Activated CD4-positive, alpha-beta T cell treated with anti-CD3 and anti-CD28 coated beads, Interleukin-2, amount 50 U/mL, for 48 hours (primary cell): Measurements from ENCODE around the gene GJA8.
"Not testable (repeated sequence)": the region's sequence is repeated elsewhere in the genome, so short reads cannot be mapped to it uniquely, and the experiment has no call there.

ENCODE experiments used
- DNase-seq, 2 experiments: peaks; one replicate each; pipeline ENCODE4 v3.0.0-alpha.2; 2020

Gene GJA8

GRCh38 chr1:147902253-147902845 is at the start of gene GJA8:
Gene GJA8, plus strand, starts transcription at chr1:147902795. Its CDS starts 5,161 bp downstream, at chr1:147907956.
- no peak for DNase-seq

DNA sequence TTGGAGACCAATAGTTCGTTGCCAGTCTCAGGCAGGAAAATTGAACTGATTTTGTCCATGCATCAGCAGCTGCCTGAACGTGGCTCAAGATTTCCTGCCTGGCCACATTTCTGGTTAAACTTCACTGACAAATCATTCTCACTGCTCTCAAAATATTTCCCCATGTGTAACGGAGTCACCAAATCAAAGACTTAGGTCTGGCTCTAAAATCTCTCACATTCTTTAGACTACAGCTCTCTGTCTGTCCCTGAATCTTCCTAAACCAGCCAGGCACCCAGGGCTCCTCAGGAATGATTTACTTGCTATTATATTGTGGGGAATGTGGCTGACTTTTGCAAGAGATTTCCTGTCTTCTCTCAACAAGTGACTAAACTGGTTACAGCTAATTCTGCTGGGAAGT is 49.2 kb upstream of the GJA8 start:
- DNase-seq: no peak

- not testable (repeated sequence) for DNase-seq
These were observed 47.6 kb upstream of the GJA8 start for GRCh38 chr1:147854989-147855388.

GRCh38 chr1:147855996-147856395 is 46.6 kb upstream of the GJA8 start:
- DNase-seq: not testable (repeated sequence)

DNA sequence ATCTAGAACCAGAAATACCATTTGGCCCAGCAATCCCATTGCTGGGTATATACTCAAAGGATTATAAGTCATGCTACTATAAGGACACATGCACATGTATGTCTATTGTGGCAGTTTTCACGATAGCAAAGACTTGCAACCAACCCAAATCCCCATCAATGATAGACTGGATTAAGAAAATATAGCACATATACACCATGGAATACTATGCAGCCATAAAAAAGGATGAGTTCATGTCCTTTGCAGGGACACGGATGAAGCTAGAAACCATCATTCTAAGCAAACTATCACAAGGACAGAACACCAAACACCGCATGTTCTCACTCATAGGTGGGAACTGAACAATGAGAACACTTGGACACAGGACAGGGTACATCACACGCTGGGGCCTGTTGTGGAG is 35.4 kb upstream of the GJA8 start:
- not testable (repeated sequence) for DNase-seq

DNA sequence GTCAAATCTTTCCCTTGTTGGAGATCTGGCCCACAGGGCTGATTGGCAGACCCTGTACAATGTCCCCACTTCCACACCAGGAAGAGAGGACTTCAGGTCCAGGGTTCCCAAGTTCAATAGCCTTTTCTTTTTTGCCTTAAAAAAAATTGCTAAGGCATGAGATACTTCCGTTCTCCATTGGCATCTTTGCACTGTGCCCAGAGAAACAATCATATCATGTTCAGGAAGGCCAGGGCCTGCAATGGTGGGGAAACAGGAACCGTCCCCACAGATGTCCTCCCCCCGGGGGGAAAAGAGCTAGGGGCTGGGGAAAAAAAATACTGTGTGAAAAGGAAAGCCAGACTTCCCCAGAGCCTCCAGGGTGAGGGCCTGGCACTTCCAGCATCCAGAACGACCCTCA is 24.6 kb upstream of the GJA8 start:
- DNase-seq: no peak

GRCh38 chr1:147879911-147880310 is 22.7 kb upstream of the GJA8 start:
- DNase-seq: no peak

DNA sequence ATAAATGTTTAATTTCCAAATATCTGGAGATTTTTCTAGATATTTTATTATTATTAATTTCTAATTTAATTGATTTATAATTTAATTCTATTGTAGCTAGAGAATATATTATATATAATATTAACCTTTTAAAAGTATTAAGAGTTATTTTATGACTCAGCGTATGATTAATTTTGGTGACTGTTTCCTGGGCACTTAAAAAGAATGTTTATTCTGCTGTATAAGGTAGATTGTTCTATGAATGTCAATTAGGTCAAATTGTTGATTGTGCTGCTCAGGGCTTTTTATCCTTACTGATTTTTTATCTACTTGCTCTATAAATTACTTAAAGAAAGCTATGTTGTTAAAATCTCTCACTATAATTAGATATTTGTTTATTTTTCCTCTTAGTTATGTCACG is 20.1 kb upstream of the GJA8 start:
- no peak for DNase-seq

GRCh38 chr1:147890177-147890790 is 12.3 kb upstream of the GJA8 start:
- DNase-seq: peak; percentile 73 to 80

DNA sequence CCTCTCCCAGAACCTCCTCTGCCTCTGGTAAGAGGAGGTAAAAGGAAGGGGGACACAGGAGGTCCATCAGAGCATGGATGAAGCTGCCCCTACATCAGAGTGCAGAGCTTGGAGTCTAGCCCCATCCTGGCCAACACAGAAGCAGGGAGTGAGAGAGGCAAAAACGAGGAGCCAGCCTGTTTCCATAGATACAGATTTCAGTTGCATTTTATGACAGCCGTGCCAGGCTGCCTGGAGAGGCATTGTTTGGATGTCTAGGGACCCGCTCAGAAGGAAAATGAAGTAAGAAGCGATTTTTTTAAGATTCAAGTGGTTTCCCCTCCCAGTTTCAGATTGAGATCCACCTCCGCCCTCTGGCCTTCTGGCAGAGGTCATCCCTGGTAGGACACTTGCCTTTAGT is 11.5 kb upstream of the GJA8 start:
- DNase-seq: no peak

DNA sequence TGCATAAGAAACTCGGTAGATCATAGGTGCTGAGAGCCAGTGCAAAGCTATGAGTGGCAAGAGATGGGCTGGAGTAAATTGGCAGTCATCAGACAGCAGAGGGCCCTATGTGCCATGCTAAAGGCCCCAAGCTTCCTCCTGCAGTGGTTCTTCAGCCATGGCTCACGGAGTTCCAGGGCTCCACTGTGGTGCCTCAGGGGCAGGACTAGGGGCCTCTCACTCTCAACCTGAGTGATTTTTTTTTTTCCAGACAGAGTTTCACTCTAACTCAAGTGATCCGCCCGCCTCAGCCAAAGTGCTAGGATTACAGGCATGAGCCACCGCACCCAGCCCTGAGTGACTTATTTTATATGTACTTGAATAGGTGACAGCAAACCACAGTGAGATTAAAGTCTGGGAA is 10.4 kb upstream of the GJA8 start:
- peak in 1 of 2 experiments; percentile 10 for DNase-seq

GRCh38 chr1:147892731-147893214 is 9.8 kb upstream of the GJA8 start:
- peak; percentile 12 to 33 for DNase-seq

- no peak for DNase-seq
These were observed 7.5 kb upstream of the GJA8 start for GRCh38 chr1:147895123-147895522.

DNA sequence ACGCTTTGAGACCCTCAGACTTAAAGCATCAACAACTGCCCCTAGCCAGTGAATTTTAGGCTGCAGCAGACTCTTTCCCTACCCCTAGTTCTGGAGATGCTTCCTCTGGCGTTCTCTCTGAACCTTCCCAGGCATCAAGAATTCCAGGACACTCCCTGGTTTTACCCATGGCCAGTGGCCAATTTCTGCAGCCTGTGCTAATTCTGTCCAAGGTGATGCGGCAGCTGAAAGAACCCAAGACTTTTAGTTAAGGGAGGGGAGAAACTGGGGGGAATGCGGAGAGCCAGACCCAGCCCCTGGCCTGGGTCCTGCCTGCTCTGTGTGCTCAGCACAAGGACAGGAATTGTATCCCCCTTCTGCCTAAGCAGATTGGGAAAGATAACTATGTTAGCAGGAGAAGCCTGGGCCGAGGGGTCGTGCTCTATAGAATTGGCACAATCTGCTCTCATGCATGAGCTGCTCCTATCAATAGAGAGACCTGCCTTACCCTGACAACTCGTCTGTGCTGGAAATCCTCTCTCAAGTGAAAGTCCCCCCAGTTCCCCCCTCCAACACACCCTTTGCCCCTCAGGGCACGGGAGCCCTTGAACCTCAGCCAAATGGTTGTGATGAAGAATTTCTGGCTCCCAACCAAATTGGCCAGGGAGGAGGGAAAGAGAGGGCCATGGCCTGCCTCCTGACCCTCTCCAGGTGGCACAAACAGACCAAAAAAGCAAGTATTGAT is 5.4 kb upstream of the GJA8 start:
- DNase-seq: no peak

- no peak for DNase-seq
These were observed 4.8 kb upstream of the GJA8 start for GRCh38 chr1:147897789-147898188.

DNA sequence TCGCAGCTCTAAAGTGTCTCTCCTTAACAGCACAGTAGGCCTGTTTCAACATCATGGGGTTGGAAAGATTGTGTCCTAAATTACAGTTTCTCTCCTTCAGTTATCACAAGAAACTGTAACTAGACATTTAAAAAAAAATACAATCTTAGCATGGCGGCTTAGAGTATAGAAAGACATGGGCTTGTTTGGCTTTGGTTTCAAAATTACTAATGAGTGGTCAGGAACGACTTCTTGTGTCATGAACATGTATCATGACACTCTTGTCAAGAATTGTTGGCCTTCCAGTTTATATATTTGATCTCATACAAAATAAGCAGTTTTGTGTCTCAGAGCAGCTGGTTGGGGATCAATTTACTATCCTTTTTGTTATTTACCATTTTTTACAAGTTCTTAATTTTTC is 2.1 kb downstream of the GJA8 start:
- no peak for DNase-seq

DNA sequence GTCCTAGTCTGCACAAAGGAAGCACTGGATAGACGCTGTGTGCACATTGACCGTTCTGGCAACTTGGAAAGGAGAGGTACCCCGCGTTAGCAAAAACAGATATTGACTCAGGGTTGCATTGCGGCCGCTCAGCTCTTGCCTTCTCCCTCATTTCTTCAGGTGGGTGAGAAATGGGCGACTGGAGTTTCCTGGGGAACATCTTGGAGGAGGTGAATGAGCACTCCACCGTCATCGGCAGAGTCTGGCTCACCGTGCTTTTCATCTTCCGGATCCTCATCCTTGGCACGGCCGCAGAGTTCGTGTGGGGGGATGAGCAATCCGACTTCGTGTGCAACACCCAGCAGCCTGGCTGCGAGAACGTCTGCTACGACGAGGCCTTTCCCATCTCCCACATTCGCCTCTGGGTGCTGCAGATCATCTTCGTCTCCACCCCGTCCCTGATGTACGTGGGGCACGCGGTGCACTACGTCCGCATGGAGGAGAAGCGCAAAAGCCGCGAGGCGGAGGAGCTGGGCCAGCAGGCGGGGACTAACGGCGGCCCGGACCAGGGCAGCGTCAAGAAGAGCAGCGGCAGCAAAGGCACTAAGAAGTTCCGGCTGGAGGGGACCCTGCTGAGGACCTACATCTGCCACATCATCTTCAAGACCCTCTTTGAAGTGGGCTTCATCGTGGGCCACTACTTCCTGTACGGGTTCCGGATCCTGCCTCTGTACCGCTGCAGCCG is 5.4 kb downstream of the GJA8 start:
- no peak for DNase-seq

- no peak for DNase-seq
These were observed 10.0 kb downstream of the GJA8 start for GRCh38 chr1:147912553-147912952.

DNA sequence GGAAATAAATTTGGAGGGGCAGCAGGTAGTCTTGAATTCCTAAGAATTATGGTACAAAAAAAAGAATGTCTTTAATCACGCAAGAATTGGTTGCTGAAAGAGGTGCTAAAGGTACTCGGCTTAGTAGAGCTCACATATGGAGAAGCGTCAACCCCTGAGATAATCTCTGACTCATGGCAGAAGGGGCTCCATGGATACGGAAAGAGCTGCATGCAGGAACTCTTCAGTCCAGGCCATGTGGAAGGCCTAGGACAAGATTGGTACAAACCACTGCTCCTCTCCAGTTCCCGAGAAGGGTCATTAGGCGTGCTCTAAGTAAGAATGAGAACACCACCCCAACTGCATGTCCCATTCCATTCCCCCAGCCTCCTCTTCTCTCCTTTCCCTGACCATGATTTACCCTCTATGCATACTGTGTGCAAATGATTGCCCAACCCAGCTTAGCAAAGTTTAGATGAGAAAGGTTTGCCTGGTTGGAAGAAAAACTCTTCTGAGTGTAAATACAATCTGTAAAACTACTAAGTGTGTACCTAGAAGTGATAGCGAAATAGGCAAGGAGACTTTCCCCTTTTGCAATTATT is 10.9 kb downstream of the GJA8 start:
- DNase-seq: no peak

- no peak for DNase-seq
These were observed 17.3 kb downstream of the GJA8 start for GRCh38 chr1:147919896-147920295.

GRCh38 chr1:147924813-147925212 is 22.2 kb downstream of the GJA8 start:
- no peak for DNase-seq

DNA sequence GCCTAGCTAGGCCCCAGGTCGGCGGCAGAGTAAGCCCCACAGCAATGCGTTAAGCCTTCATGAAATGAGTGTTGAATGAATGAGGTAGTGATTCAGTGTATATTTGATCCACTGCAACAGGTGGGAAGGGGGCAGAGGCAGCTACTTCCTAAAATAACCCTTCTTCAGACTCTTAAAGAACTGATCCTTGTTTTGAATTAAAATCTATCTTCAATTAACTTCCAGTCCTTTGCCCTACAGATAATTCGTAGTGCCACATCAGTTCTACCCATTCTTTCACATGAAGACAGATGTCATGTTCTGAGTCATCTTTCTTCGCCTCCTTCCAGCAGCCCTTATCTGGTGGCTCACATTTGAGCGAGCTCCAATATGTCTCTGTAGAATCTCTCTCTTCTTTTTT is 24.6 kb downstream of the GJA8 start:
- DNase-seq: not testable (repeated sequence)

- not testable (repeated sequence) for DNase-seq
These were observed 25.1 kb downstream of the GJA8 start for GRCh38 chr1:147927689-147928088.
